HUES64 (cell line): Measurements from ENCODE around the gene NUDT3.
"Not testable (repeated sequence)": the region's sequence is repeated elsewhere in the genome, so short reads cannot be mapped to it uniquely, and the experiment has no call there.

Experiments used
- H3K27ac ChIP-seq: 2 replicates; pipeline ENCODE4 v1.7.0; 2013; ENCODE audit warnings: low read depth, low read length, inconsistent platforms
- H3K27me3 ChIP-seq: 2 replicates; pipeline ENCODE4 v1.6.1; 2013; ENCODE audit warnings: mild to moderate bottlenecking, low read length; ENCODE audit not compliant: insufficient read depth
- H3K36me3 ChIP-seq: 2 replicates; pipeline ENCODE4 v1.6.1; 2013; ENCODE audit warnings: mild to moderate bottlenecking, low read length; ENCODE audit not compliant: insufficient read depth
- H3K4me1 ChIP-seq: 2 replicates; pipeline ENCODE4 v1.6.1; 2013; ENCODE audit warnings: mild to moderate bottlenecking, low read length, moderate library complexity; ENCODE audit not compliant: insufficient read depth
- H3K4me3 ChIP-seq: 2 replicates; pipeline ENCODE4 v1.5.1; 2013; ENCODE audit warnings: mild to moderate bottlenecking, low read length, moderate library complexity
- H3K9ac ChIP-seq: 2 replicates; pipeline ENCODE4 v1.6.1; 2013; ENCODE audit warnings: mild to moderate bottlenecking, low read depth, low read length
- H3K9me3 ChIP-seq: 2 replicates; pipeline ENCODE4 v1.6.1; 2013; ENCODE audit warnings: low read depth, low read length; ENCODE audit not compliant: insufficient read depth
- WGBS: fragments of 150-250, 120-280 bp; methylation state at CpG from one replicate; pipeline ENCODE4 v1.1.7; 2013; ENCODE audit warnings: missing lambda C conversion rate; 5-methylcytosine and 5-hydroxymethylcytosine counted together

NUDT3 gene

GRCh38 chr6:34267746-34268145 lies 124.7 kb downstream of the NUDT3 start:
- H3K27ac ChIP-seq, result no peak overlapping the region
- H3K4me1 ChIP-seq, result no peaks in the 10 kb centered on the region
- 89% methylated on average over 2 of the region's 2 CpGs for WGBS
- H3K4me3 ChIP-seq, result no peak overlapping the region
- H3K36me3 ChIP-seq, result no peaks in the 10 kb centered on the region
- no peaks in the 10 kb centered on the region for H3K27me3 ChIP-seq
- H3K9ac ChIP-seq, result no peak overlapping the region
- H3K9me3 ChIP-seq, result no peaks in the 10 kb centered on the region

GRCh38 chr6:34263484-34263883 lies 129.0 kb downstream of the NUDT3 start:
- not testable (repeated sequence) for H3K27ac ChIP-seq, H3K27me3 ChIP-seq, H3K36me3 ChIP-seq, H3K4me1 ChIP-seq, H3K9ac ChIP-seq, H3K9me3 ChIP-seq, H3K4me3 ChIP-seq
- WGBS, result 96% methylated on average over 22 of the region's 23 CpGs

DNA sequence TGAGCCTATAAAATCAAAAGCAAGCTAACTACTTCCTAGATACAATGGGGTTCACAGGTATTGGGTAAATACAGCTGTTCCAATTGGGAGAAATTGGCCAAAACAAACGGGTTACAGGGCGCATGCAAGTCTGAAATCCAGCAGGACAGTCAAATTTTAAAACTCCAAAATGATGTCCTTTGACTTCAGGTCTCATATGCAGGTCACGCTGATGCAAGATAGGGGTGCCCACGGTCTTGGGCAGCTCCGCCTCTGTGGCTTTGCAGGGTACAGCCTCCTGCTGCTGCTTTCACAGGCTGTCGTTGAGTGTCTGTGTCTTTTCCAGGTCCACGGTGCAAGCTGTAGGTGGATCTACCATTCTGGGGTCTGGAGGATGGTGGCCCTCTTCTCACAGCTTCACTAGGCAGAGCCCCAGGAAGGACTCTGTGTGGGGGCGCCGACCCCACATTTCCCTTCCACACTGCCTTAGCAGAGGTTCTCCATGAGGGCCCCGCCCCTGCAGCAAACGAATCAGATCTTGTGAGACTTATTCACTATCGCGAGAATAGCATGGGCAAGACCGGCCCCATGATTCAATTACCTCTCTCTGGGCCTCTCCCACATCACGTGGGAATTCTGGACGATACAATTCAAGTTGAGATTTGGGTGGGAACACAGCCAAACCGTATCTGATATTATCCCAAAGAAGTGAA lies 131.7 kb downstream of the NUDT3 start:
- Histone ChIP-seq H3K27me3 (no peaks in the 10 kb centered on the region), H3K36me3 (no peaks in the 10 kb centered on the region), H3K27ac (no peak overlapping the region), H3K4me3 (no peak overlapping the region), H3K9ac (no peak overlapping the region), H3K4me1 (no peaks in the 10 kb centered on the region), H3K9me3 (0 out of 2 replicates have a peak, but pooled peaks cover 6% of the 10 kb centered on the region)
- WGBS, result 88% methylated on average over 17 of the region's 17 CpGs

GRCh38 chr6:34259529-34260069 lies 132.9 kb downstream of the NUDT3 start:
- Histone ChIP-seq H3K36me3 (no peaks in the 10 kb centered on the region), H3K4me3 (no peak overlapping the region), H3K9ac (no peak overlapping the region), H3K27ac (no peak overlapping the region), H3K4me1 (no peaks in the 10 kb centered on the region), H3K27me3 (no peaks in the 10 kb centered on the region), H3K9me3 (0 out of 2 replicates have a peak, but pooled peaks cover 6% of the 10 kb centered on the region)
- WGBS, result 97% methylated on average over 5 of the region's 6 CpGs

DNA sequence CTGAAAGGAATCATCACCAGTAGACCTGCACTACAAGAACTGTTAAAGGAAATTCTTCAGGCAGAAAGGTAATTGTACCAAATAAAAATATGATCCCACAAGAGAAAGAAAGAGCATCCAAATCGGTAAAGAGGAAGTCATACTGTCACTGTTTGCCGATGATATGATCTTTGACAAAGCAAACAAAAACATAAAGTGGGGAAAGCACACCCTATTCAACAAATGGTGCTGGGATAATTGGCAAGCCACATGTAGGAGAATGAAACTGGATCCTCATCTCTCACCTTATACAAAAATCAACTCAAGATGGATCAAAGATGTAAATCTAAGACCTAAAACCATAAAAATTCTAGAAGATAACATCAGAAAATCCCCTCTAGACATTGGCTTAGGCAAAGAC lies 140.1 kb downstream of the NUDT3 start:
- not testable (repeated sequence) for H3K9me3 ChIP-seq, H3K36me3 ChIP-seq, H3K4me1 ChIP-seq, H3K4me3 ChIP-seq, H3K9ac ChIP-seq, H3K27ac ChIP-seq, H3K27me3 ChIP-seq
- WGBS, result 94% methylated on average over 2 of the region's 2 CpGs

- H3K4me1 ChIP-seq, result no peaks in the 10 kb centered on the region; the same call in 1 of the 2 replicates
- peak overlapping the region; percentile 87 for H3K9ac ChIP-seq
- peaks cover 6% of the 10 kb centered on the region for H3K36me3 ChIP-seq
- H3K9me3 ChIP-seq, result no peaks in the 10 kb centered on the region
- WGBS, result 57% methylated on average over 18 of the region's 18 CpGs
- H3K27ac ChIP-seq, result no peak overlapping the region
- no peaks in the 10 kb centered on the region for H3K27me3 ChIP-seq
- peak overlapping the region; percentile 97 for H3K4me3 ChIP-seq
Measured at GRCh38 chr6:34249469-34250261, 142.8 kb downstream of the NUDT3 start.

DNA sequence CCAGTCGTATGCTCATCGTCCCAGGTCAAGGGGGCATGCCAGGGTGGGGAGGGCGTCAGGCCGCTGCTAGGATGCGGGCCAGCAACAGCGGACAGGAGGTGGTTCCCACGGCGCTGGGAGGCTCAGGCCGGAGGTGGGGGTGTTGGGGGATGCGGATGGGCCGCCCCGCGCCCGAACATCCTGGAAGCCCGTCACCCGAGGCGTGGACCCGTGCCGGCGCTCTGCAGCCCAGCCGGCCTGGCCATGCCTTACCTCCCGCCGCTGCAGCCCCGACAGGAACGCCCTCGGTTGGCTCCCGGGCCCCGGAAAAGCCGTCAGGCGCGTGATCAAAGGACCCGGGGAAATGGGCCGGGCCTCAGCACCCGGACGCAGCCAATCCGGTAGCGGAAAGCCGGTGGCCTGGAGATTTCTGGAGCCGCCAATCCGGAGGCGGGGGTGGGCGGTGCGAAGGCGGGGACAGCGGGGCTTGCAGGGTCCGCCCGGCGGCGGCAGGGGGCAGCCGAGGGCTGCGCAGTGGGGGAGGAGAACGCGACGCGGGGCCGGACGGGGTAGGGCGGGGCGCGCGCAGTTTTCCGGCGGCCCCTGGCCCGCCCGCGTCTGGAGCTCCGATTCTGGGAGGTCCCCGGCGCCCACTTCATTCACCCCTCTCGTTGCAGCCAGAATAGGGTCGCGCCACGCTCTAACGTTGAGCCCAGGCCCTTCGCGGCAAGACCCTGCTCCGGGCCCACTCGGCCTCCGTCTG lies 143.6 kb downstream of the NUDT3 start, which contains the start of gene SMIM29:
Gene SMIM29, minus strand, starts transcription at position 280 of the 742 bp plus-strand sequence. CDS start 1,215 bp downstream, outside the sequence.
- peak within 1 kb of the TSS; percentile 97 for H3K4me3 ChIP-seq
- WGBS, result under 1% methylated on average over 79 of the region's 79 CpGs
- no peaks in the 10 kb centered on the region for H3K9me3 ChIP-seq
- no peaks in the 10 kb centered on the region for H3K27me3 ChIP-seq
- peak within 1 kb of the TSS; percentile 51; the same call in 1 of the 2 replicates for H3K27ac ChIP-seq
- H3K36me3 ChIP-seq, result peaks cover 12% of the 10 kb centered on the region
- H3K9ac ChIP-seq, result peak within 1 kb of the TSS; percentile 87
- H3K4me1 ChIP-seq, result no peaks in the 10 kb centered on the region; the same call in 1 of the 2 replicates

- Histone ChIP-seq H3K27me3 (no peaks in the 10 kb centered on the region), H3K4me3 (peak overlapping the region; percentile 76), H3K4me1 (peaks cover 3% of the 10 kb centered on the region; the same call in 1 of the 2 replicates), H3K9ac (peak overlapping the region; percentile 53), H3K36me3 (peaks cover 19% of the 10 kb centered on the region), H3K9me3 (no peaks in the 10 kb centered on the region), H3K27ac (peak overlapping the region; percentile 51; the same call in 1 of the 2 replicates)
- 9% methylated on average over 17 of the region's 17 CpGs for WGBS
Measured at GRCh38 chr6:34248198-34248726, 144.2 kb downstream of the NUDT3 start.

GRCh38 chr6:34247481-34248197 lies 144.8 kb downstream of the NUDT3 start:
- H3K27me3 ChIP-seq, result no peaks in the 10 kb centered on the region
- peaks cover 25% of the 10 kb centered on the region for H3K36me3 ChIP-seq
- peaks cover 8% of the 10 kb centered on the region; the same call in 1 of the 2 replicates for H3K4me1 ChIP-seq
- H3K9ac ChIP-seq, result no peak overlapping the region
- H3K27ac ChIP-seq, result no peak overlapping the region
- WGBS, result 90% methylated on average over 6 of the region's 6 CpGs
- H3K4me3 ChIP-seq, result peak overlapping the region; percentile 76; the same call in 1 of the 2 replicates
- H3K9me3 ChIP-seq, result no peaks in the 10 kb centered on the region
